PC-9 (cell line): Measurements from ENCODE around the gene KIT. TPM values are rescaled to one million over a fixed set of nuclear protein-coding genes. Genes with fewer than 3 reads are reported as not detected.

ENCODE experiments used
- BruUV-seq: library from RNA; stranded (reverse); fragments of 400-500 nt; replicated peaks from 2 replicates; lab custom pipeline; 2021; lab: Mats Ljungman, UMichigan
- CTCF ChIA-PET: fragments of 300-600 bp; sonication (Branson Sonifier 250); formaldehyde crosslinking; loops from one replicate; lab custom pipeline; 2022; ENCODE audit warnings: antibody characterized with exemption; lab: Charles Lee
- POLR2A ChIA-PET: fragments of 300-600 bp; sonication (Branson Sonifier 250); formaldehyde crosslinking; loops from one replicate; lab custom pipeline; 2022; ENCODE audit warnings: antibody characterized with exemption; ENCODE audit not compliant: unreplicated experiment; lab: Charles Lee
- DNase-seq, 2 experiments: peaks; one replicate each; pipeline versions ENCODE4 v3.0.0 to v3.0.0-alpha.2; 2015 to 2022; ENCODE audit warnings: mixed read lengths in 1 of 2
- H2AFZ ChIP-seq: fragments of 200-600 bp; sonication (generic); 2 replicates; pipeline ENCODE4 v1.8.1; 2017; ENCODE audit warnings: antibody characterized with exemption
- H3F3A ChIP-seq: fragments of 200-600 bp; sonication (generic); 2 replicates; pipeline ENCODE4 v1.8.1; 2017; ENCODE audit warnings: antibody characterized with exemption, mild to moderate bottlenecking, low read depth; ENCODE audit not compliant: insufficient read depth
- H3K27ac ChIP-seq: fragments of 200-600 bp; sonication (generic); 2 replicates; pipeline ENCODE4 v1.6.1; 2016; ENCODE audit warnings: mixed run types
- H3K27me3 ChIP-seq: fragments of 200-600 bp; sonication (generic); 2 replicates; pipeline ENCODE4 v1.6.1; 2016; ENCODE audit warnings: low read depth, mixed run types; ENCODE audit not compliant: insufficient read depth
- H3K36me3 ChIP-seq: fragments of 200-600 bp; sonication (generic); 2 replicates; pipeline ENCODE4 v1.6.1; 2016; ENCODE audit warnings: low read depth, mixed run types
- H3K4me1 ChIP-seq: fragments of 200-600 bp; sonication (generic); replicated peaks from 2 replicates; pipeline ENCODE4 v1.6.1; 2016; ENCODE audit warnings: mixed run types; ENCODE audit not compliant: insufficient read depth
- H3K4me2 ChIP-seq: fragments of 200-600 bp; sonication (generic); 2 replicates; pipeline ENCODE4 v1.6.1; 2017; ENCODE audit warnings: mixed run types
- H3K4me3 ChIP-seq: fragments of 200-600 bp; sonication (generic); 2 replicates; pipeline ENCODE4 v1.6.1; 2016; ENCODE audit warnings: mixed run types
- H3K79me2 ChIP-seq: fragments of 200-600 bp; sonication (generic); 2 replicates; pipeline ENCODE4 v1.6.1; 2017; ENCODE audit warnings: low read depth, mixed run types
- H3K9me2 ChIP-seq: fragments of 200-600 bp; sonication (generic); 2 replicates; pipeline ENCODE4 v1.8.1; 2017; ENCODE audit warnings: mild to moderate bottlenecking; ENCODE audit not compliant: insufficient read depth
- H3K9me3 ChIP-seq: fragments of 200-600 bp; sonication (generic); 2 replicates; pipeline ENCODE4 v1.8.1; 2016; ENCODE audit warnings: low read depth; ENCODE audit not compliant: insufficient read depth
- H4K20me1 ChIP-seq: fragments of 200-600 bp; sonication (generic); 2 replicates; pipeline ENCODE4 v1.8.1; 2017; ENCODE audit not compliant: insufficient read depth
- EZH2 ChIP-seq: fragments of 200-600 bp; sonication (generic); IDR thresholded peaks from 2 replicates; pipeline ENCODE4 v1.8.0; 2017; ENCODE audit warnings: antibody characterized with exemption, low read depth
- intact Hi-C: fragments of 100-400 bp; cut with micrococcal nuclease; formaldehyde crosslinking; loops from one replicate; pipeline ENCODE4 v1.10.0; 2022; ENCODE audit not compliant: unreplicated experiment
- total RNA-seq: library from RNA; stranded (reverse); gene quantifications from 2 replicates; pipeline ENCODE4 v1.2.3, GENCODE V29; 2021
- TF ChIP-seq, protein P1 (sequence below): fragments of 200-600 bp; sonication (generic); conservative IDR thresholded peaks from 2 replicates; pipeline ENCODE4 v1.6.1; 2017; ENCODE audit warnings: mixed run types, antibody characterized with exemption, mild to moderate bottlenecking, moderate library complexity

Gene KIT
- total RNA-seq, 1 experiment from 2014 or later = not detected

DNA sequence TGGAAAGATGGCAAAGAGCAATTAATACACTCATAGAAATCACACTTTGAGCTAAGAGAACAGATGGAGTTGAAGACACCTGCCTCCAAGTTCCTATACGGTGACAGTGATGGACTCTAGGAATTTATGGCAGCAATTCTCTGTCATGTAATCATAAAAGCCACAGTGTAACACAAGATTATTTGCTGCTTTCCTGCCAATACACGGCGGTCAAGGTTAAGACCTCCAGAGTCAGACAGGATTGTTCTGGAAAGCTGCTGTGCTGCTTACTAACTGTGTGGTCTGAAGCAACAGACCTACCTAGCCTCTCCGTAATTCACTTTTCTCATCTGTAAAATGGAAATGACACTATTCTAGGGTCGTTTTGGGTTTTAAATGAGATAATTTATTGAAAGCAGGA lies 14.6 kb upstream of the KIT start:
- Histone ChIP-seq H3K4me1 (no peaks in the 10 kb centered on the region), H4K20me1 (no peaks in the 10 kb centered on the region), H3K79me2 (no peaks in the 10 kb centered on the region), H3K27me3 (no peaks in the 10 kb centered on the region; the same call in 1 of the 2 replicates), H3K4me2 (no peak overlapping the region), H3K27ac (no peak overlapping the region), H2AFZ (no peak overlapping the region), H3K9me2 (no peaks in the 10 kb centered on the region), H3K36me3 (no peaks in the 10 kb centered on the region), H3K4me3 (no peak overlapping the region), H3K9me3 (no peaks in the 10 kb centered on the region), H3F3A (no peaks in the 10 kb centered on the region)
- no peak for DNase-seq
- intact Hi-C loops = no loop called here
- CTCF ChIA-PET = no interaction called here
- no peak for TF ChIP-seq EZH2
- BruUV-seq = no TSS peak
- POLR2A ChIA-PET = no interaction called here

- no peaks in the 10 kb centered on the region for H3F3A ChIP-seq
- no TSS peak for BruUV-seq
- H2AFZ ChIP-seq = no peak overlapping the region
- ChIA-PET POLR2A (no interaction called here), CTCF (no interaction called here)
- H3K9me2 ChIP-seq = no peaks in the 10 kb centered on the region
- H3K4me3 ChIP-seq = no peak overlapping the region
- H3K27ac ChIP-seq = no peak overlapping the region
- H3K9me3 ChIP-seq = no peaks in the 10 kb centered on the region
- no peaks in the 10 kb centered on the region for H3K36me3 ChIP-seq
- TF ChIP-seq, protein P1, sequence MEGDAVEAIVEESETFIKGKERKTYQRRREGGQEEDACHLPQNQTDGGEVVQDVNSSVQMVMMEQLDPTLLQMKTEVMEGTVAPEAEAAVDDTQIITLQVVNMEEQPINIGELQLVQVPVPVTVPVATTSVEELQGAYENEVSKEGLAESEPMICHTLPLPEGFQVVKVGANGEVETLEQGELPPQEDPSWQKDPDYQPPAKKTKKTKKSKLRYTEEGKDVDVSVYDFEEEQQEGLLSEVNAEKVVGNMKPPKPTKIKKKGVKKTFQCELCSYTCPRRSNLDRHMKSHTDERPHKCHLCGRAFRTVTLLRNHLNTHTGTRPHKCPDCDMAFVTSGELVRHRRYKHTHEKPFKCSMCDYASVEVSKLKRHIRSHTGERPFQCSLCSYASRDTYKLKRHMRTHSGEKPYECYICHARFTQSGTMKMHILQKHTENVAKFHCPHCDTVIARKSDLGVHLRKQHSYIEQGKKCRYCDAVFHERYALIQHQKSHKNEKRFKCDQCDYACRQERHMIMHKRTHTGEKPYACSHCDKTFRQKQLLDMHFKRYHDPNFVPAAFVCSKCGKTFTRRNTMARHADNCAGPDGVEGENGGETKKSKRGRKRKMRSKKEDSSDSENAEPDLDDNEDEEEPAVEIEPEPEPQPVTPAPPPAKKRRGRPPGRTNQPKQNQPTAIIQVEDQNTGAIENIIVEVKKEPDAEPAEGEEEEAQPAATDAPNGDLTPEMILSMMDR = no peak
- TF ChIP-seq EZH2 = no peak
- H3K79me2 ChIP-seq = no peaks in the 10 kb centered on the region
- no peaks in the 10 kb centered on the region for H3K4me1 ChIP-seq
- no peak for DNase-seq
- no peaks in the 10 kb centered on the region for H4K20me1 ChIP-seq
- intact Hi-C loops = no loop called here
- no peaks in the 10 kb centered on the region; the same call in 1 of the 2 replicates for H3K27me3 ChIP-seq
- no peak overlapping the region for H3K4me2 ChIP-seq
Measured at GRCh38 chr4:54643958-54644751, 13.6 kb upstream of the KIT start.

- no peaks in the 10 kb centered on the region for H4K20me1 ChIP-seq
- no TSS peak for BruUV-seq
- H2AFZ ChIP-seq = no peak overlapping the region
- no peaks in the 10 kb centered on the region for H3K79me2 ChIP-seq
- H3K9me3 ChIP-seq = no peaks in the 10 kb centered on the region
- TF ChIP-seq, protein P1 = no peak
- TF ChIP-seq EZH2 = no peak
- H3K4me3 ChIP-seq = no peak overlapping the region
- no peak overlapping the region for H3K4me2 ChIP-seq
- ChIA-PET POLR2A (no interaction called here), CTCF (no interaction called here)
- H3K4me1 ChIP-seq = no peaks in the 10 kb centered on the region
- H3K27ac ChIP-seq = no peak overlapping the region
- H3K9me2 ChIP-seq = no peaks in the 10 kb centered on the region
- H3K36me3 ChIP-seq = no peaks in the 10 kb centered on the region
- H3K27me3 ChIP-seq = no peaks in the 10 kb centered on the region; the same call in 1 of the 2 replicates
- no peaks in the 10 kb centered on the region for H3F3A ChIP-seq
- DNase-seq = no peak
- intact Hi-C loops = no loop called here
Measured at GRCh38 chr4:54645830-54646229, 11.9 kb upstream of the KIT start.
